PC-9 (cell line): ENCODE measurements around the gene AKAP8.

Experiments
- EZH2 ChIP-seq: fragments of 200-600 bp; sonication (generic); IDR thresholded peaks from 2 replicates; pipeline ENCODE4 v1.8.0; 2017; ENCODE audit warnings: antibody characterized with exemption, low read depth
- TF ChIP-seq, protein P1 (sequence below): fragments of 200-600 bp; sonication (generic); conservative IDR thresholded peaks from 2 replicates; pipeline ENCODE4 v1.6.1; 2017; ENCODE audit warnings: mixed run types, antibody characterized with exemption, mild to moderate bottlenecking, moderate library complexity

DNA sequence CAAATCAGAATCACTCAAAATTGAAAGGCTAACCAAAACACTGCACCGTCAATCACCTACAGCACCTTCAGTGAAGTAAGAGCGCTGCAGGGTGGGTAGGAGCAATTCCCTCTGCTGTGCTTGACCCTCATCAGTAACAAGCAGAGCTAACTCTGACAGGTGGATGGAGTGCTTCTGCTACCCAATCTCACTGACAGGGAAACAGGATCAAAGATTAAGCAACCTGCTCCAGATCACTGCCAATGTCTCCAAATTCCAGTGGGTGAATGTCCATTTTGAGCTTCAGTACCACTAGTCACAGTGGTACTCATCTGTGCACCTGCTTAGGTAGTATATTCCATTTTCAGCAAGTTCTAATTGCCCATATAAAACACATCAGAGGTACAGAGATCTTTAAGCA is 72.4 kb downstream of the AKAP8 start:
- TF ChIP-seq, protein P1, sequence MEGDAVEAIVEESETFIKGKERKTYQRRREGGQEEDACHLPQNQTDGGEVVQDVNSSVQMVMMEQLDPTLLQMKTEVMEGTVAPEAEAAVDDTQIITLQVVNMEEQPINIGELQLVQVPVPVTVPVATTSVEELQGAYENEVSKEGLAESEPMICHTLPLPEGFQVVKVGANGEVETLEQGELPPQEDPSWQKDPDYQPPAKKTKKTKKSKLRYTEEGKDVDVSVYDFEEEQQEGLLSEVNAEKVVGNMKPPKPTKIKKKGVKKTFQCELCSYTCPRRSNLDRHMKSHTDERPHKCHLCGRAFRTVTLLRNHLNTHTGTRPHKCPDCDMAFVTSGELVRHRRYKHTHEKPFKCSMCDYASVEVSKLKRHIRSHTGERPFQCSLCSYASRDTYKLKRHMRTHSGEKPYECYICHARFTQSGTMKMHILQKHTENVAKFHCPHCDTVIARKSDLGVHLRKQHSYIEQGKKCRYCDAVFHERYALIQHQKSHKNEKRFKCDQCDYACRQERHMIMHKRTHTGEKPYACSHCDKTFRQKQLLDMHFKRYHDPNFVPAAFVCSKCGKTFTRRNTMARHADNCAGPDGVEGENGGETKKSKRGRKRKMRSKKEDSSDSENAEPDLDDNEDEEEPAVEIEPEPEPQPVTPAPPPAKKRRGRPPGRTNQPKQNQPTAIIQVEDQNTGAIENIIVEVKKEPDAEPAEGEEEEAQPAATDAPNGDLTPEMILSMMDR = no peak
- no peak for TF ChIP-seq EZH2
